HG03066 (cell line): Measurements from ENCODE around the gene USP26.
"Not testable (repeated sequence)": the region's sequence is repeated elsewhere in the genome, so short reads cannot be mapped to it uniquely, and the experiment has no call there.

Experiments used
- ATAC-seq: cut with Tn5 transposase; IDR thresholded peaks from one replicate; pipeline ENCODE4 v1.9.1; 2021; ENCODE audit warnings: low read depth; ENCODE audit not compliant: unreplicated experiment

Gene USP26, protein sequence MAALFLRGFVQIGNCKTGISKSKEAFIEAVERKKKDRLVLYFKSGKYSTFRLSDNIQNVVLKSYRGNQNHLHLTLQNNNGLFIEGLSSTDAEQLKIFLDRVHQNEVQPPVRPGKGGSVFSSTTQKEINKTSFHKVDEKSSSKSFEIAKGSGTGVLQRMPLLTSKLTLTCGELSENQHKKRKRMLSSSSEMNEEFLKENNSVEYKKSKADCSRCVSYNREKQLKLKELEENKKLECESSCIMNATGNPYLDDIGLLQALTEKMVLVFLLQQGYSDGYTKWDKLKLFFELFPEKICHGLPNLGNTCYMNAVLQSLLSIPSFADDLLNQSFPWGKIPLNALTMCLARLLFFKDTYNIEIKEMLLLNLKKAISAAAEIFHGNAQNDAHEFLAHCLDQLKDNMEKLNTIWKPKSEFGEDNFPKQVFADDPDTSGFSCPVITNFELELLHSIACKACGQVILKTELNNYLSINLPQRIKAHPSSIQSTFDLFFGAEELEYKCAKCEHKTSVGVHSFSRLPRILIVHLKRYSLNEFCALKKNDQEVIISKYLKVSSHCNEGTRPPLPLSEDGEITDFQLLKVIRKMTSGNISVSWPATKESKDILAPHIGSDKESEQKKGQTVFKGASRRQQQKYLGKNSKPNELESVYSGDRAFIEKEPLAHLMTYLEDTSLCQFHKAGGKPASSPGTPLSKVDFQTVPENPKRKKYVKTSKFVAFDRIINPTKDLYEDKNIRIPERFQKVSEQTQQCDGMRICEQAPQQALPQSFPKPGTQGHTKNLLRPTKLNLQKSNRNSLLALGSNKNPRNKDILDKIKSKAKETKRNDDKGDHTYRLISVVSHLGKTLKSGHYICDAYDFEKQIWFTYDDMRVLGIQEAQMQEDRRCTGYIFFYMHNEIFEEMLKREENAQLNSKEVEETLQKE

DNA sequence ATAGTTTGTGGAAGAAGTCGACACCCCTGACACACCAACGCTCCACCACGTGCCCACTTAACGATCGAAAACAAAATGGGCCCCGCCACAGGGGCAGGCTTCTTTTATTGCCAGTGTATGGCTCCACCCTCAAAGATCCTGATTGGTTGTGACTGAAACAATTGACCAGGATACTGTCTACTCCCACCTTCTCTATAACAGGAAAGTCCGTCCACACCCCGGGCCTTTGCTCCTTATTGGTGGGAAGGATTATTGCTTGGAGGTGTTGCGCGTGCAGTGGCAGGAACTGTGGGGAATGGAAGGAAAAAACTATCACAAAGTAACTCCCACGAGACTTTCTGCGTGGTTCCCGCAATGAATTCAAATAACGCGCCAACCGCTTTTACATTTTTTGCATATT is at the start of gene USP26:
USP26 (minus strand) TSS at position 79 of the 400 bp plus-strand sequence. CDS start 68,889 bp downstream, outside the sequence.
- no peak for ATAC-seq

DNA sequence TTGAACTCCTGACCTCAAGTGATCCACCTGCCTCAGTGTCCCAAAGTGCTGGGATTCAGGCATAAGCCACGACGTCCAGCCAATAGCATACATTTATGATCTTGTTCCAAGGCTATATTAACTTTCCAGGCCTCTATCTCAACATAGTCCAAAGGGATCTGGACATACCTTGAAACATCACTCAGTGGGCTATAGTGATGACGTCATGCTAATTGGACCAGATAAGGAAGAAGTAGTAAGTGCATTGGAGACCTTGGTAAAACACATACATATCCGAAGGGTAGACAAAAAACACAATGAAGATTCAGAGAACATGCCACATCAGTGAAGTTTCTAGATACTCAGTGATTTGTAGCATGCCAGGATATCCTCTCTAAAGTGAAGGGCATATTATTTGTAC is 37.4 kb upstream of the USP26 start:
- ATAC-seq: no peak

DNA sequence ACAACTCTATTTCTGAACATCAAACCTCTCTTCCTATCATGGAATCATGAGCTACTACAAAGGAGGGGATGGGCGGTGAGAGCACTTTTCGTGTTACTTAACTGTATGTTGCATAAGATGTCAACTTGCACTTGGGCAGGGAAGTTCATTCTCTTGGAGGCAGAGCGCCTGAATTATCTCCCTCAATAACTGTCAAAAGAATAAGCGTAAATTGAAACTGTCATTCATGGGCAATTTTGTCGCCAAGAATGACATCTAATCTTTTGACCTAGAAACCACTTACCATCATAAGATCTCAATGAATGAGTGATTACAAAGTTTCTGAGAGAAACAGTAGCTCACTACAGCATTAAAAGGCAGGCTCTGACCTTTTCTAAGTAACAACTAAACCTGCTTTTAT is 23.5 kb upstream of the USP26 start:
- ATAC-seq: no peak

DNA sequence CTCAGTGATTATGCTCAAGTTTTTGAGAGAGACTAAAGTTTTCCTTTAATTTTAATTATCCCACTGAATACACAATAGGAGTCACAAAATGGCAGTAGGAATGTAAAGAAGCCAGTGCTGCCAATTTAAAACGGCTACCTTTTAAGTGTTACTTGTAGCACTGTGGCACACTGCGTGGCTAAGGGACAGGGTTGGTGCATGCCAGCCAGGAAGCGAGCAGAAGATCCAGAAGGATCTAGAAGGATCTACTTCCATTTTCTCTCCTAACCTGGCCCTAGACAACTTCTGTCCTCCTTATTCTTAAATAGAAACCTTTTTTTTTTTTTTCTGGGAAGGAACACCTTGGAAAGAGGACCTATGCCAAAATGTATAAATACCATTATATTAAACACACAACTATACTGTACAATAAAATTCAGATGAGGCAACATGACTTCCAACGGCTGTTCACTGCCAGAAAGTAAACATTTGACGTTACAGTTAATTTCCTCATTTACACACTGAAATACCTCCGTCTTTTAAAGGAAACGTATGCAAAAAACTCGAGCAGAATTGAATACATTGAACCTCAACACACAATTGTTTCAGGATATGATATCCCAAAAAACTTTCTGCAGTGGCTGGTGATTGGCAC is 2.7 kb downstream of the USP26 start:
- ATAC-seq: no peak

DNA sequence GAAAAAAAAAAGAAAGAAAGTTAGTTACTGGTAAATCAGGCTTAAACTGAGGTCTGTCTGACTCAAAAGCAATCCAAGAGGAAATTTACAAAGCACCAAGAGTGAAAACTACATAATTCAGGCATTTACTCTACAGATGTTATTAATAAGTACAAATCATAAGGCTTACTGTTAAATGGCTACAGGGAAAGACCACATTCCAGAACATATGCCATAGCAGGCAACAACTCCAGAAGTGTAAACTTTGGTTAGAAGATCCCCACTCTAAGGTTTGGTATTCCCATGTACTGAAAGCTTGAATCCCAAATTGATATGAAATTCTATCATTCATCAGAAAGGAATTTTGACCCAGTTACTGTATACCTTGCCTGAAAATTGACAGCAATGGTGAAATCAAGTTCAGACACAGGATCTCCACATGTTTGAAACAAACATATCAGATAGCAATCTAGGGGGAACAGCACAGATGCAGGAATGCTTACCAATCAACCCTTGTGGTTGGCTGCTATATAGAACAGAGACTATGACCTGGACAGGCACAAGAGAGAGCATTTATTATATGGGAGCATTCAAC is 6.6 kb downstream of the USP26 start:
- ATAC-seq: no peak

DNA sequence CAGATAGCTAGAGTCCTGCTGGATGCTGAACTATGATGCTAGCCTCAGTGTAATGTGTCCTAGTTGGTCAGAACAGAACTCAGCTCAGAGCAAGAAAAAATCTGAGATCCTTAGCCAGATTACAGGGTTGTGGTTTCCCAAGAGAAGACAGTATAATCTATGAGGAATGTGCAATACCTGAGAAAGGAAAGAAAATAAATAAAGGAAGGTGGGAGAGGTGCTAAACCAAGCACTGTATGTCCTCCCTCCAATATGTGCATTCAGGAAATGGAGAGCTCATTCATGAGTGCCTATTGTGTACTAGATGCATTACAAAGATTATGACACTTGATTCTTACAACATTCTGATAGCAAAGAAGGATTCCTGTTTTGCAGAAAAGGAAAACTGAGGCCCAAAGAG is 7.5 kb downstream of the USP26 start:
- no peak for ATAC-seq

DNA sequence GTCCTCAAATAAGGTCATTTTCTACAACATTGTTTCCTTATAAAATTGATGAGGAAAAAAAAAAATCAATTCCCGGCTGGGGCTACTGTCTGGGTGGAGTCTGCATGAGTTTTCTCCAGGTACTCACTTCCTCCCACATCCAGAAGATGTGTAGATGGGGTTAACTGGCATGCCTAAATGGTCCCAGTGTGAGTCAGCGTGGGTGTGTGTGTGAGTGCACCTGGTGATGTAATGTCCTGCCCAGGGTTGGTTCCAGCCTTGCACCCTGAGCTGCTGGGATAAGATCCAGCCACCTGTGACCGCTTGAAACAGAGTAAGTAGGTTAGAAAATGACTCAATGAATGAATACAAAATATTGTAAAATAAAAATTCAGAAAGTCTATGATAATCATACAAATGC is 11.1 kb downstream of the USP26 start:
- ATAC-seq: no peak

DNA sequence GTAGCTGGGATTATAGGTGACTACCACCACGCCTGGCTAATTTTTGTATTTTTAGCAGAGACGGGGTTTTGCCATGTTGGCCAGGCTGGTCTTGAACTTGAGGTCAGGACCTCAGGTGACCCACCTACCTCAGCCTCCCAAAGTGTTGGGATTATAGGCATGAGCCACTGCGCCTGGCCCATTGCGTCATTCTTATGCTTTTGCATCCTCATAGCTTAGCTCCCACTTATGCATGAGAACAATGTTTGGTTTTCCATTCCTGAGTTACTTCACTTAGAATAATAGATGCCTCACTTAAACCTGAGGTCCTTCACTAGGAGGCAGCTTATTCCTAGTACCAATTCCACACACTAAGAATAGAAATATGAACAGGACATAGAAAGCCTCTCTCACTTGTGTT is 11.9 kb downstream of the USP26 start:
- not testable (repeated sequence) for ATAC-seq

DNA sequence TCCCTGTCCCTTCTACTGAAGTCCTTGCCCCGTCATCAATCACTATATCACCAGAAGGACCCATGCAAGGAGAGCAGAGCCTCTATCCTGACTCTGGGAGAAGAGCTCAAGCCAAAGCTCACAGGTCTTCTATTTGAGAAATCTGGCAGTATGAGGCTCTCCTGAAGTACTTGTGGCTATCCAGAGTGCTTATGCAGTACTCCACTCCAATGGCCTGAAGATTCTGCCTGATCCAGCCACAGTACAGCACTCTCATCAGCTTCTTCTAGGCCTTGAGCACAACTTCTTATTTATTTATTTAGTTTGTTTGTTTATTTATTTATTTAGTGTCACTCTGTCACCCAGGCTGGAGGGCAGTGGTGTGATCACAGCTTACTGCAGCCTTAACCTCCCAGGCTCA is 13.0 kb downstream of the USP26 start:
- no peak for ATAC-seq

DNA sequence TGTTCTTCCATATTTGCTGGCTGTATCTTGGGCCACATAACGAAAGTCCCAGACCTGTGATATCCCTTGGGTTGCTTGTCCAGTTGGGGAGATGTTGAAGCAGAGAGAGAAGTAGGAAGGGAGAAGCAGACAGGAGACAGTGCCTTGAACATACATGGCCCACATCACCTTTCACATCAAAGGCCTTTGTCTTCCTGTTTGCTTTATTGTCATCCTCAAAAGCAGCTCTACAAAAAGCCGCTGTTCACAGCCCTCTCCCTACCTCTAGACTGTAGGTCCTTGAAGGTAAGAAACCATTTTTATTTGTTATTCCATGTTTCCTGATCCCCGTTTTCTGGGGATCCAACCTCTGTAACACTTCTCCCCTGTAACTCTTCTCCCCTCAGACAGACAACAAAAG is 14.9 kb downstream of the USP26 start:
- ATAC-seq: no peak

DNA sequence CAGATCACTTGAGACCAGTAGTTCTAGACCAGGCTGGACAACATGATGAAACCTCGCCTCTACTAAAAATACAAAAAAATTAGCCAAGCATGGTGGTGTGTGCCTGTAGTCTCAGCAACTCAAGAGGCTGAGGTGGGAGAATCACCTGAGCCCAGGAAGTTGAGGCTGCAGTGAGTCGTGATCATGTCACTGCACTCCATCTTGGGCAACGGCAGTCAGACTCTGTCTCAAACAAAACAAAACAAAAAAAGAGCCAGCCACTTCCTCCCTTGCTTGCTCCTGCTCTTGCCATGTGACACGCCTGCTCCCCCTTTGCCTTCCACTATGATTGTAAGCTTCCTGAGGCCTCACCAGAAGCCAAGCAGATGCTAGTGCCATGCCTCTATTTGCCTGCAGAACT is 19.1 kb downstream of the USP26 start:
- not testable (repeated sequence) for ATAC-seq

DNA sequence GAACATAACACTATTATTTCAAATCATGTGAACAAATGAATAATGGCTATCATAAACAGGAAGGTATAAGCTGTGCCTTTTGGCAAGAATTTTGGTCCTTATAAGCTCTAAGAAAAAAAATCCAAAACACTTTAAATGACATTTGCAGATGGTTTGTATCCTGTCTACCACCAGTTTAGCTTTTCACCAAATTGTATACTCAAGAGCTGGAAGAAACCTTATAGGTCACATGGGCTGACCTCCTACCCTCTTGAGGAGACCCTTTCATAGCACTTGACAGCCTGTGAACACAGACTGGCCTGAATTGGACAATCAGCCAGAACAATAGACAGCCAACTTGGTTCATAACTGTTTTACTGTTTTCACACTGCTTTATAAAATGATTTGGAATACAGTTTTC is 24.3 kb downstream of the USP26 start:
- ATAC-seq: no peak

DNA sequence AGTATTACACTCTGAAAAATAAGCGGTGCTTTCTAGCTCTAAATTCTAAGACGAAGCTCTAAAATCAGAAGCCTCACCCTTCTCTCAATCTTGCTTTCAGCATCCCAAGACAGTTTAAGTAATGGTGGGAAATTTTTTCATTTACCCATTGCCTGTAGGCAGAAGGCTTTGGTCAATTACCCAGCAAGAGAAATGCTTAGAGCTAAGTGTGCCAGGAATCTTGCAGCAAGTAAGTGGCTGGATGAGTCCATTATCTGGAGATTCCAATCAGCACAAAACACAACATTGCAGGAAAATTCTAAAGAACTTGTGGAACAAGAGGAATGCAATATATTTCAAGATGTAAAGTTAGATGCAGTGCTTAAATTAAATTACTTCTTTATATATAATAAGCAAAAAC is 28.4 kb downstream of the USP26 start:
- no peak for ATAC-seq

DNA sequence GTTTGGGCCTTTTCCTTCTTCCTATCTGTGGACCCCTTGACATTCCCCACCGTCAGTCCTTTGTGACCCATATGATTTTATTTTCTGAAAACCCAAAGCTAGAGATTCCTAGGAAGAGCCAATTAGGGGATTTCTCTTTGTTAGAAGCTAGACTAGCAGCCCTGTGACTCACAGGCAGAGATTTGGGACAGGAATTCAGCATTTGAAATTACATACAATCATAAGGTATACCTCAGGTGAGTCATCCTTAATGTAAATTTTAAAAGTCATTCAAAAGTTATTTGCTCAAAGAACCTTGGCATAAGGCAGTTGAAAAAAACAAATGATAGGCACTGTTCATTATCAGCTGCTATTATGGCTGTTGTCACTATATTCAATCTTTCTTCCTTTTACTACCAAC is 40.6 kb downstream of the USP26 start:
- no peak for ATAC-seq

DNA sequence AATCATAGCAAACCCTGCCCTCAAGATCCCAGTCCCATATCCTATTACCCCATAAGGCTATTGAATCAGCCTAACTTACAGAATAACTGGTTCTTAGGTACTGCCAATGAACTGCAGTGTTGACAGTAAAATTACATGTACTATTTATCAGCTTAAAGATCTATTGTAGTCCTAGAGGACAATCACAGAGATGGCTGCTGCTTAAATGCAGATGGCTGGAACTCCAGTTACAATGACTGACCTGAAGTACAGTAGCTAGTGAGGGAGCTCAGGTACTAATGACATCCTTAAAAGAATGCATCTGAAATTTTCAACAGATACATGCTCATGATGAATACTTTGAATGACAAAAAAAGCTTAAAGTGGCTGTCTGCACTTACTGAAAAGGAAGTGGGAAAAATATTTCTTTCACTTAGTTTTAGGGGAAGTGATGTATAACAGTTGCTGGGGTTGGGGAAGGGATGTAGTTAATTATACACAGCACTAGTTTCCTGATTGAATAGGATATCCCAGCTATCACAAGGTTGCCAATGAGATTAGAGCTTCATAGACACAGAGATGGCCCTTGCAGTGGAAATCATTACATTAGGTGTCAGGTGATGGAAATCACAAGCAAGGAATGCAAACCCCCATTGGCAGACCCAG is 42.0 kb downstream of the USP26 start:
- no peak for ATAC-seq

DNA sequence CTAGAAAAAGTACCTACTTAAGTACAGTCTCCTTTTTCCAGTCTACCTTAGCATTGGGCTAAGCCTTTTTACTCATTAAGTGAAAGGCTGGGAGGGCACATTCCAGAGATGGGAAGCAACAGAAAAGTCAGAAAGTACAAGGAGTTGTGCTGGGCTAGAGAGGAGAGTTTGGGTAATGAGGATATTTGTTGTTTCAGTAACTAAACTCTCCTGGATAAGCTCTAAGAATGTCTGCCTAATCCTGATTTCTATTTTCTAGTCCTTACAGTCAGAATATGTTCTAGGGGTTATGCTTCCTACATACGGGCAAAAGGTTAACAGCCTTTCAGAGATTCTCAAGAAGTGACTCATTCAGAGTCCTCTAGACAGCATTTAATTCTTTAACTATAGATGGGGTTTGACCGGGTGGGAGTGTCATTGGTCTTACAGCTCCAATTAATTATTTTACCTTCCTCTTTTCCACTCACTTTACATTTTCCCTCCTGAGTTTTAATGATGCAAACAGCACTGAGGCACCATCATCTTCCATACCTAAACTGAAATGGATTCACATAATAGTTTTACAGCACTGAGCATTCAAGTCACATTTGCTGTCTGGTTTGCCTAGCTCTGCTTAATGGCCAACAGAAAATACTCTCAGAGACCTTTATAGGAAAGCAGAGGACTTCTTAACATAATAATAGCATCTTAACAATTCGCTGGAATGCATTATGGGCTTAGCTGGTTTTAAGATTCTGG is 42.9 kb downstream of the USP26 start:
- ATAC-seq: no peak

DNA sequence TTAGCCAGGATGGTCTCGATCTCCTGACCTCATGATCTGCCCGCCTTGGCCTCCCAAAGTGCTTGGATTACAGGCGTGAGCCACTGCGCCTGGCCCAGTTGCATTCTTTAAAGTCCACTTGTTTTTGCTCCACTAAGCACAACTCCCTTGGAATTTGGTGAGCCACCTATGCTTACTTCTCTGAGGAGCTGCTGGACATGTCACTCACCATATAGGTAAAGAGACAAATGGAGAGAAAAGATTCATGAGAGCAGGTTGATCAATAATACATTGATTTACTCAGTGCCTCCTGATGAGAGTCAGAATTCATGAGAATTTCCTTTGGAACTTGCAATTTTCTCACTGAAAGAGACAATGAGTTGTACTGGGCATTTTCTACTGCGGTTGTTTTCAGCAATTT is 48.2 kb downstream of the USP26 start:
- no peak for ATAC-seq

DNA sequence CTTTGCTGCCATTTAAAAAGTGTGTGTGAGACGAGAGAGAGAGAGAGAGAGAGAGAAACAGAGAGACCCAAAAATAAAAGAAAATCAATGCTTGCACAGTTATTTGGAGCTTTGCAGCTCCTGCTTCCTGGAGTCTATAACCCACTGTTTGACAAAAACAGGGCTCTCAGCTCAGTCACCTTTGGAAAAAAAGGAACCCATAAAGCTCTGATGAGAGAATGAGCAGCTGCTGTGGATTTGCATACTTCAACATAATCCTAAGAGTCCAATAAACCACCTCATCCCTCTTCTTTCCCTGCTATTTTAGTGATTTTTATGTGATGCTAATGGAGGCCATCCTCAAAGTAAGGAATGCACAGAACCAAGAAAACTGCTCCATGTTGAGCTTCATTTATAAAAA is 50.3 kb downstream of the USP26 start:
- no peak for ATAC-seq

DNA sequence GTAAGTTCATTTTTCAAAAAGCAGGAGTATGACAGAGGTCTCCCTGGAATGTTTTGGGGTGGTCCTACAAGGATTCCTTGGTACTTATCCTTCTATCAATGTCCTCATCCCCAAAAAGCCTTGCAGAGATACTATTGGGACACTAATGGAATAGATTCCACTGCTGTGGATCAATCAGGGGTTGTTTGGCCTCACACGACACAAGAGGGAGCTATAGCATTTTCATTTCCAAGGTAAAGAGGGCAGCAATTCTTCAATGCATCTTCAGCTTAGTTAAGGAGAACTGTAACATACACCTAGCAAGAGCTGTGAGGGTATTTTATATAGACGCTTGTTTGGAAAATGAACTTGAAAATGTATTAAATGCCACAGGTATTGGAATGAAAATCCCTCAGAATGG is 50.9 kb downstream of the USP26 start:
- no peak for ATAC-seq
